Activated naive CD4-positive, alpha-beta T cell treated with anti-CD3 and anti-CD28 coated beads, Interleukin-2, amount 50 U/mL, for 72 hours (primary cell): Measurements from ENCODE around the gene TTC23. TPM values are rescaled to one million over a fixed set of nuclear protein-coding genes. Genes with fewer than 3 reads are reported as not detected.
A peak's percentile ranks its signal among the peaks of the same experiment; 100 is the strongest.

ENCODE experiments used
- ATAC-seq, 2 donors: fragments of 150-1000 bp; cut with Tn5 transposase; 2 replicates each; pipeline ENCODE4 v1.10.0; 2021; ENCODE audit warnings: mild to moderate bottlenecking in 2 of 2, moderate library complexity in 2 of 2
- DNase-seq, 2 donors: peaks; one replicate each; pipeline ENCODE4 v3.0.0; 2021 to 2022; ENCODE audit warnings: low spot score in 2 of 2
- H3K27ac Mint-ChIP-seq, 2 donors: one replicate each; pipeline ENCODE4 v1.8.0; 2022; ENCODE audit warnings: mild to moderate bottlenecking in 2 of 2, mixed read lengths in 2 of 2
- H3K36me3 Mint-ChIP-seq, 2 donors: one replicate each; pipeline ENCODE4 v1.8.0; 2022; ENCODE audit warnings: mixed read lengths in 2 of 2
- H3K9me3 Mint-ChIP-seq, 2 donors: one replicate each; pipeline ENCODE4 v1.8.0; 2022; ENCODE audit warnings: mixed read lengths in 2 of 2
- total RNA-seq, 2 donors: library from RNA; stranded (reverse); gene quantifications; one replicate each; pipeline ENCODE4 v1.2.3, GENCODE V29; 2022

Gene TTC23
- total RNA-seq, 2 donors from 2014 or later, result 3.1 to 3.6 TPM

DNA sequence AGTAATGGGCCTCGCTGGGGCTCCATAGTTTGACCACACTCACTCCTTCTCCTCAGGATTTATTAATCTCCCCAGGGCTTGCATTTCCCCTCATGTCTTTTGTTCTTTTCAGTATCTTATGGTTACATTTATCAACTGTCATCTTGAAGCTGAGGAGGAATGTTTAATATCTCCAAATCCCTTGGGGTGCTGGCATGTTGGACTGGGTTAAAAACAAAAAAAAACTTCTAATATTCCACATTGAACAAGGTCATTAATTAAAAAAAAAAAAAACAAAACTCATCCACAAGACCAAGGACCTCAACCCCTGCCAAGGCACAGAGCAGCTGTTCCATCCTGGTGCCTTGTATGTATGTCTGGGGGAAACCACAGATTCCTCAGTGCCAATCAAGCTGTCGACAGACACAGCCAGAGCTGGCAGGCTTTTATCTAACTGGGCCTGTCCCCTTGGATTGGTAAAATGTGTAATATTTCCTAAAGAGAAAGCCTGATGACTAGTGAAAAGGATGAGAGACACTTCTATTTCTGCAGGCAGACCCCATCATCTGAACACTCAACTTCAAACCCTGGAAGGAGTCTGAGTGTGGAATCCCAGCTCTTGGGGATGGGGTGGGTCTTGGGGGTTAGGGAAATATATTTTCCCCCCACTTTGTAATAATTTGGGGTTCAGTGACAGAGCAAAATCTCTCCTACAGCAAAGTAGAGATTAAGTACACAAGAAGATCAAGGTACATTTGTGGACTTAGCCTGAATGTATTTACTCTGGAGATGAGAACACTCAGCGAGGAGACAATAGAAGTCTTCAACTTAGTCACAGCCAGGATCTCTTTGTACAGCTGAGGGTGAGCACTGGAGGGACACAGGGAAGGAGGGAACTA lies 69.1 kb downstream of the TTC23 start:
- no peak overlapping the region for H3K27ac Mint-ChIP-seq
- no peak for DNase-seq
- H3K36me3 Mint-ChIP-seq, result no peaks in the 10 kb centered on the region
- no peak for ATAC-seq
- H3K9me3 Mint-ChIP-seq, result no peaks in the 10 kb centered on the region

DNA sequence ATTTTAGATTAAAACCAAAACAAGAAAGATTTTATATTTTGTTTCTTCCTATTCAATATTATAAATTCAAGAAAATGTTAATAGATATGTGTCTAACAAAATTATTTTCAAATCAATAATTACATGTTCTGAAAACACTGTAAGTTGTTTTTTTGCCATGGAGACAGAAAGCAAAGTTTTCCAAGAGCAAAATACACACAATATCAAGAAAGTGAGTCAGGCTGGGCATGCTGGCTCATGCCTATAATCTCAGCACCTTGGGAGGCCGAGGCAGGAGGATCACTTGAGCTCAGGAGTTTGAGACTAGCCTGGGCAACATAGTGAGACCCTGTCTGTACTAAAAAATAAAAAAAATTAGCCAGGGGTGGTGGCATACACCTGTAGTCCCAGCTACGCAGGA lies 71.7 kb downstream of the TTC23 start:
- Mint-ChIP-seq H3K36me3 (no peaks in the 10 kb centered on the region), H3K27ac (no peak overlapping the region), H3K9me3 (no peaks in the 10 kb centered on the region)
- no peak for ATAC-seq
- no peak for DNase-seq

DNA sequence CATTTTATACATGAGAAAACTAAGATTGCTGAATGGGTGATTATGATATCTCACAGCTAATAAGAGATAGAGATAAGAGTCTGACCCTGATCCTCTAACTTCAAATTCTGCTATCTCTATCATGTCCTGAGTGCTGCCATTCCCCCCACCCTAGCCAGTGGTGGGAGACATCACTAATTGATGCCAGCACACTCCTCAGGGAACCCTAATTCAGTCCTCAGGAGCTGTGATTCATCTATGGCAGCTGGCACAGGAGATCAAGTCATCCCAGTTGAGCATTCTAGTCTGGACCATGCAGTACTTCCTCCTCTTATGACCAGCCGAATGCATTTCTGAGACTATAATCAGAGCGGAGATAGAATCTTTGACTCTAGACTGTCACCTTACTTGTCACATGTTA lies 72.6 kb downstream of the TTC23 start:
- ATAC-seq, result no peak
- DNase-seq, result no peak
- Mint-ChIP-seq H3K36me3 (no peaks in the 10 kb centered on the region), H3K27ac (no peak overlapping the region), H3K9me3 (no peaks in the 10 kb centered on the region)

DNA sequence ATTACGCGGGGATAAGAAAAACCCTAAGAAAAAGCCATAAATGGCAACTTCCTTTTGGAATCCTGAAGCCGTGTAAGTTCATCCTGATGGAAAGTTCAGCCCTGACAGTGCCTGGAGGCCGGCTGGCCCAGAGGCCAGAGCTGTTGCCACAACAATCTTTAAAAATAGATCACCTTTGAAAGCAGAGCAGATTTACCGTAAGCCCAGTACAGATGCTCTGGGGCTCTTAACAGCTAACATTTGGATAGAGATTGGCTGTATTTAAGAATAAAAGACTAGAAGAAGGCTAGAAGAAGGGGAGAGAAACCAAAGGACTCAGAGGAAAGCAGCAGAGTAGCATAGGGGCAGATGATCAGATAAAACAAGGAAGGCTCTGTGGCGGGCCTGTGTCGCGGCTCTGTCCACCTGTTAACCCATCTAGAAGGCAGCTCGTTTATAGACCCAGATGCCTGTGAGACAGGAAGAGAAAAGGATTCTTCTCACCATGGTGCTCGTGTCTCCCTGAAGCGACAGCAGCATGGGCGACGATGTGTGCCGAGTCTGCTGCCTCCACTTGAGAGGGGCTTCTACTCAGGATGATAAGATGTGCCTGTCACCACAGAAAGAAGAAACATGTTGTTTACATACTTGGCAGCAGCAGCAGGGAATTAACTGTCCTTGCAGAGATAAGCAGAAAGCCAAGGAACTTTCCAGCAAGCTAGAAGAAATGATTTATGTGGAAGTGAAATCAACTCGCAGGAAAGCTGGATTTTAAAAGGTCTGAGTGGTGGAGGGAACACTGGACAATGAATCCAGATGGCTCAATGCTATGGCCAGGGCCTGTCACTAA lies 74.6 kb downstream of the TTC23 start:
- no peak for DNase-seq
- ATAC-seq, result no peak
- no peak overlapping the region for H3K27ac Mint-ChIP-seq
- H3K36me3 Mint-ChIP-seq, result no peaks in the 10 kb centered on the region
- no peaks in the 10 kb centered on the region for H3K9me3 Mint-ChIP-seq

DNA sequence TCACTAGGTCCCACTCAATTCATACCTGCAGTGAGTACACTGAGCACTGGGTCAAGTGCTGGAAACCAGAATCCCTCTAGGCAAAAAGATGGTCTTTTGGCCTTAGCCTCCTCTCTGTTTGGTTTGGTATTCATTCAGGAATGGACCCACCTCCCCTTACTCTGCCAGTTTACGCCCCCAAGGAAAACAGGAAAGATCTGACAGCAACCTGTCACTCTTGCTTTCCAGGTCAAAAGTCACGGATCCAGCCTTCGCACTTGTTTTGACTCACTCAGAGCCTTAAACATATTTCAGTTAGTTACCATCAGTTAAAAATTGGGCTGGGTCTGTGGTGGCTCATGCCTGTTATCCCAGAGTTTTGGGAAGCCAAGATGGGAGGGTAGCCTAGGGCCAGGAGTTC lies 76.4 kb downstream of the TTC23 start:
- DNase-seq, result no peak
- no peak for ATAC-seq
- Mint-ChIP-seq H3K9me3 (no peaks in the 10 kb centered on the region), H3K27ac (no peak overlapping the region), H3K36me3 (no peaks in the 10 kb centered on the region)

DNA sequence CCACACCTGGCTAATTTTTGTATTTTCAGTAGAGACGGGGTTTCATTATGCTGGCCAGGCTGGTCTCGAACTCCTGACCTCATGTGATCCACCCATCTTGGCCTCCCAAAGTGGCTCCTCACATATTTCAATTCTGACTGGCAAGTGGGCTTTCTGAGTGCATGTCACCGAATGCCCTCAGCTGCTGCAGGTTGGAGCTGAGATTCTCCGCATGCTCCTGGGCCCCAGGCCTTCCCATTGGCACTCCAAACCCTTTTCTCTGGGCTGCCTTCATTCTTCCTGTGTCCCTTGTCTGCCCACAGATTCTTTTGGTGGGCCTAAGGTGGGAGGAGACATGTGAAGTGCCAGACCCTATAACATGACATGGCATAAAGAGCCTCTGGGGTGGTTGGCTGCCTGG lies 77.2 kb downstream of the TTC23 start:
- no peak for DNase-seq
- no peak overlapping the region for H3K27ac Mint-ChIP-seq
- ATAC-seq, result no peak
- H3K36me3 Mint-ChIP-seq, result no peaks in the 10 kb centered on the region
- H3K9me3 Mint-ChIP-seq, result no peaks in the 10 kb centered on the region

DNA sequence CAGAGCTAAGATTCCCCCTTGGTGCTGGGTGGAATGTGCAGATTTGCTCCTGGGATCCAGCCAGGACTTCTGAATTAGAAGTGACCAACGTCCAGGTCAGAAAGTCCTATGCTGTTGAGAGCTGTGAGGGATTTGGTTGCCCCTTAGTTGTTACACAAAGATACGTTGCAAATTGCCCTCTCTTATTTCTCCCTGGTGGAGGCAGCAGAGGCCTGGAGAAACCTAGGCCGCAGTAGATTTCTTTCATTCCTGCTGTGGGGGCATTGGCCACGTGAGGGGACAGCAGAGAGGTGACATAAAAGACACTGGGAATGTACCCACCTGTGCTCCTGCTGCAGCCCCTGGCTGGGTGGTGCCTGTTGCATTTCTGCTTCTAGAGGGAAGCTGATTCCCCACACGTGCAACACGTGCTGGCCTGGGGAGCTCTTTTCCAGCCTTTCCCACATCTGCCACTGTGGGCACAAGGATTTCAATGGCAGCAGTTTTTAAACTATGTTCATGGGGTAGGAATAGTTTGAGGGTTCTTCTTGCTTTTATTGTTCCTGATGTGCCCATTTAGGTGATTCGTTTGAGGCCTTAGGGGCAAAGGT lies 78.8 kb downstream of the TTC23 start:
- Mint-ChIP-seq H3K27ac (no peak overlapping the region), H3K36me3 (no peaks in the 10 kb centered on the region), H3K9me3 (no peaks in the 10 kb centered on the region)
- DNase-seq (no peak), ATAC-seq (no peak)

DNA sequence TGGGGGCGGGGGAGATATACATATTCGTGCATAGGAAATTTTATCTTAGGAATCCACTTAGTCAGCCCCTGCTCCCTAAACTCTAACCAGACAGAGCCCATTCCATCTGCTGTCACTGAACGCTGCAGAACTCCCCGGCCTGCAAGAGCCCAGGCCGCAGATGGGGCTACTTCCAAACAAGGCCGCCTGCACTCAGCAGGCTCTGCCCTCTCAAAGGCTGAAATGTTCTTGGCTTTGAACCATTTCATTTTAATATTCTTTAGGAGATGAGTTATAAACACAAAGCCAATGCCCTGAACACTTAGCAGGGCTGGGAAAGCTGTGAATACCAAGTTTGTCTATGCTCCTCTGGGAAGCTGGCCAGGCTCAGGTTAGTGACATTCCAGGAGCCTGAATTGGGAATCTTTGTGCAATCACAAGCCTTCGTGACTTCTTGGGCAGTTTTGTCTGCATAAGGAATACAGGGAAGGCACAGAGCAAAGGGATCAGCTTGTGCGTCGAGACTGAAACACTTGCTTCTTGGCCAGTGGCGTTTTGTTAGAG lies 79.5 kb downstream of the TTC23 start:
- ATAC-seq (no peak), DNase-seq (no peak)
- Mint-ChIP-seq H3K36me3 (no peaks in the 10 kb centered on the region), H3K9me3 (no peaks in the 10 kb centered on the region), H3K27ac (no peak overlapping the region)

DNA sequence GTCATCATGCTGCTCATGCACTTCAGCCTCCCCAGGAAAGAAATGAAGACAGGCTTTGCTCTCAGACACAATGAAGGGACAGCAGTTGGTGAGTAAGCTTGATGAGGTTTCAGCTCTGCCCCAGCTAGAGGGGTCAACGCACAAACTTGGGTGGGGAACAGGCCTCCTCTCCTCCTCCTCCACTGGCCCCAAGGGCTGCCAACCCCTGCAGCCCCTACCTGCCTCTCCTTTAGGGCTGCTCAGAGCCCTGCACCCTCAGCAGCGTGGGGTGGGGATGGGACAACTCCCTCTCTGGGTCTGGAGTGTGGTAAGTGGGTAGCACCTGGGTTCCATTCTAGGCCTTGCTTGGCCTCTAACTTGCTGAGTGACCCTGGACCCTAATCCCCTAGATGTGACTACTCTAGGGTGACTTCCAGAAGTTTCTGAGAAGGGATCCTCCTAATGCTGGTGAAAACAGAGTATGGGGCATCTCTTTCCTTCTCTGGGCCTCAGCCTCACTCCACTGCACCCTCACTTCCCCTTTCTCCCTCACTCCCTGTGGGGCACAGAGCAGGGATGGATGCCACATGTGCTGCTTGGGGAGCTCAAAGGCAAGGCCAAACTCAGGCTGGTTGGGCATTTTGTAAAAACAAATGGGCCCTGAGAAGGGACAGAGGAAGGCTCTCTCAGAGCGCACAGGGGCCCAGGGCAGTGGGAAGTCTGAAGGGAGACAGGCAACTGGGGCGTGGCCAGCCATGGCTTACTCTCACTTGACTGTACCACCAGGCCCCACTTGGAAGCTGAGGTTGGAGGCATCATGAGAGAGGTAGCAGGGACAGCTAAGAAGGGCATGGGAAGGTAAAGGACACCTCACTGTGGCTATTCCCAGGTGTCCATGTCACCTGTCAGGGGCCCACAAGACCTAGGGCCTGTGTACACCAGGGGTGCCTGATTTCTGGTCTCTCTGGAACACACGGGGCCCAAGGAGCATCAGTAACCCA lies 80.5 kb downstream of the TTC23 start:
- Mint-ChIP-seq H3K9me3 (no peaks in the 10 kb centered on the region), H3K36me3 (no peaks in the 10 kb centered on the region), H3K27ac (peak overlapping the region; percentile 40 to 61)
- DNase-seq, result no peak
- no peak for ATAC-seq

DNA sequence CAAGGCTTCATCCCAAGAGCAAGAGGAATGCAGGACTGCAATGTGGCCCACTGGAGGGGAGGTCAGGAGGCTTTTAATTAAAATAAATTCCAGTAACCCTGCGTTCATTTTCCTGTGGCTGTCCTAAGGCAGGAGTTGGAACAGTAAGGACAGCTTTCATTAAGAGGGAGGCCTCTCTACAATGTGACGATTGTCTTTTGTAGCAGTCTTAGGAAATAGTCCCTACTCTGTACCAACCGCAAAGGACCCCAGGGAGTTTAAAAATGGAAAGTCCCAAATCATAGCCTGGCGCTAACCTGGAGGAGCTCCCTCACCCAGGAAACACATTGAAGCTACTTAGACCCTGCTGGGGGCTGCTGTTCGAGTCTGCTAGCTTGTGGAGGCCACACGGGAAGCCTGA lies 81.7 kb downstream of the TTC23 start:
- no peaks in the 10 kb centered on the region for H3K9me3 Mint-ChIP-seq
- H3K27ac Mint-ChIP-seq, result no peak overlapping the region
- DNase-seq (no peak), ATAC-seq (no peak)
- no peaks in the 10 kb centered on the region for H3K36me3 Mint-ChIP-seq

DNA sequence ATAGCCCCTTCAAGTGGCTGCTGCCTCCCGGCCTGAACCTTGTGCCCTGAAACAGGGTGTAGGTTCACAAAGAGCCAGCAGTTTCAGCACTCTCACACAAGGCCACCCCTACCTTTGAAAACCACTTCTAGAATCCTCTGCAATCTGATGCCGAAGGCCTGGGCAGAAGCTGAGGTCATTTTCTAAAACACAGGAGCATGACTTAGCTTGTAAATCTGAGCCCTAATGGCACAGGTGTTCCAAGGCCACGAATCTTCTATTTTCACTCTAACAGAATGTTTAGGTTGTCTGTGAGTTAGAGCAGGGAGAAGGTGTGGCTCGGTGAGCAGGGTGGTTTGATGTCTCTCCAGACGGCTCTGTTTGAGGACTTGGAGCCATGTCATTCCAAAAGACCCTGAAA lies 82.2 kb downstream of the TTC23 start:
- no peak for DNase-seq
- ATAC-seq, result no peak
- Mint-ChIP-seq H3K36me3 (no peaks in the 10 kb centered on the region), H3K9me3 (no peaks in the 10 kb centered on the region), H3K27ac (no peak overlapping the region)

DNA sequence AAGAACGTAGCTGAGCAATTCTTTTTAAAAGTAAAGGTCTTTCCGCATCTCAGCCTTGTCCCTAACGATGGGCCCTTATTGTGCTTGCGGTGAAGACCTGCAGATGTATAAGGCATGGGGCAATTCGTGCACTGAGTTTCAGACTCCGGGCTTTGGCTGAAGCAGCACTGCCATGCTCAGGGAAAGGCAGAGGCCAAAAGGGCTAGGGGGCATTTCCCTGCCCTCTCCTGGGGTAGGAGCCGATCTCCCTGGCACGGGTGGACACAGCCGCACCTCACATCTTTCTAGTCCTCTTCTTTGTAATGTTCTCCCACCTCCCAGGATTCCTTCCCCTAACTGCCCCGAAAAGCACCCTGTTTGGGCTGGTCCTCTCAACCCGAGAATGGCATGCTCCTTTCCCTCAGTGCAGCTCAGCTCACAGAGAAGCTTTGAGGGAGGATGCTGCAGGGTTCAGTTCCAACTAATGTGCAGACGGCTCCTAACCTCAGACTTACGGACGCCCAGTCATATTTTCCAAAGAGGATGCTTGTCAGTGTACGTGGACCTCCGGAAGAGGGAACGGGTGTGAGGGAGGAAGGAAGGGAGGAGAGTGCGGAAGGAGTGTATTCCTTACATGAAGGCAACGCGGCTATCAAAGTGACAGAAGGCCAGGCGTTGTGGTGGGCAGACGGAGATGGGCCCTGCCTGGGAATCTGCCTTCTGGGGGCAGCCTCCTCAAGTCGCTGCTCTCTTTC lies 83.3 kb downstream of the TTC23 start:
- no peaks in the 10 kb centered on the region for H3K9me3 Mint-ChIP-seq
- DNase-seq, result no peak
- no peak for ATAC-seq
- no peak overlapping the region for H3K27ac Mint-ChIP-seq
- no peaks in the 10 kb centered on the region for H3K36me3 Mint-ChIP-seq

DNA sequence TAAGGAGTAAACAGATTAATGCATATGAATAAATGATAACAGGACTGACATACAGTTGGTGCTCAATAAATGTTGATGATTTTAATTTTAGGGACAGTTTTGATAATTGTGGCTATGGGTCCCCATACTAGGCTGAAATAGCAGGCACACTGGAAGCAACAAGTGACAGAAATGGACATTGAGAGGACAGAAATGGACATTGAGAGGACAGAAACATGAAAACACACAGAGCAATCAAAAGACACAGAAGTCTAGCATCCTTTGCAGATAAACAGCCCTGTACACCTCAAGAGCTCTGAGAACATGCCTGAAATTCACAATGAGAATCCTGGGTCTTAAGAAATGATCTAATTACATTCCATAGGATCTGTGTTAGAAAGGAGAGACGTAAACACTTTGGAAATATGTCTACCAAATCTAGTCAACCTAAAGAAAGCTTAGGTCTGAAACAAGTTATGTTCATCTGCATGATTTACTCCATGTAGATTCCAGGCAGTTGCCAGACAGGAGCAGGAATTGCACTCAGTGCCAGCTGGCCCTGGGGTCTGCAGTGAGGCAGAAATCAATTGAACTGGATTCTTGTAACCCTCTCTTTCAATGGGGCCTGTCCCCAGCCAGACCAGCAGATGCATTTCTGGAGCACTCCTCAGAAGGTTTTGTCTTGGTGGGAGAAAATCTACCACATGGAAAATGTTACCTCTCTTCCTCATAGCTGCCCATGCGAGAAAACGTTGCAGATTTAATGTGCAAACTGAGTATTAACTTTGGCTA lies 84.2 kb downstream of the TTC23 start:
- no peaks in the 10 kb centered on the region for H3K9me3 Mint-ChIP-seq
- no peak overlapping the region for H3K27ac Mint-ChIP-seq
- ATAC-seq, result no peak
- no peak for DNase-seq
- no peaks in the 10 kb centered on the region for H3K36me3 Mint-ChIP-seq

DNA sequence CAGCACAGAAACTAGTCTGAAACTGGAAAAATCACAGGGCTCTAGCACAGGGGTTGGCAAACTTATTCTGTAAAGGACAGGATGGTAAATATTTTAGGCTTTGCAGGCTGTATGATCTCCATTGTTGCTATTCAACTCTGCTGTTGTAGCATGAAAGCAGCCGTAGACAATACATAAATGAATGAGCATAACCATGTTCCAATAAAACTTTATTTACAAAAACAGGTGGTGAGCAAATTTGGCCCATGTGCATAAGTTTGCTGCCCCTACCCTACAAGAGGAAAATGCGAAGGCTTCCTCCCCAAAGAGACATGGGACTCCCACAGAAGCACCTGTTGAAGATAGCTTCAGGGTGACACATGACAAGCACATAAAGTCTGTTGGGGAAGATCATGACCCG lies 85.3 kb downstream of the TTC23 start:
- Mint-ChIP-seq H3K27ac (no peak overlapping the region), H3K9me3 (no peaks in the 10 kb centered on the region), H3K36me3 (no peaks in the 10 kb centered on the region)
- DNase-seq, result no peak
- ATAC-seq, result no peak
